Renal pelvis (tissue), 4 donors: ENCODE results near the gene XPNPEP1. TPM values are rescaled to one million over a fixed set of nuclear protein-coding genes. Genes with fewer than 3 reads are reported as not detected.

Experiments
- DNase-seq: peaks from one replicate; pipeline ENCODE4 v3.0.0-alpha.2; 2013
- polyA plus RNA-seq, 3 donors: library from polyadenylated mRNA; unstranded; fragments of 120-200 nt; gene quantifications; one replicate each; pipeline ENCODE4 v1.2.1, GENCODE V29; 2013; ENCODE audit not compliant: insufficient read length in 3 of 3

Gene XPNPEP1
- polyA plus RNA-seq, 3 donors: 83.5 to 90.2 (median 87.5) TPM

GRCh38 chr10:109957092-109957797 lies 33.9 kb upstream of the XPNPEP1 start:
- DNase-seq: no peak

DNA sequence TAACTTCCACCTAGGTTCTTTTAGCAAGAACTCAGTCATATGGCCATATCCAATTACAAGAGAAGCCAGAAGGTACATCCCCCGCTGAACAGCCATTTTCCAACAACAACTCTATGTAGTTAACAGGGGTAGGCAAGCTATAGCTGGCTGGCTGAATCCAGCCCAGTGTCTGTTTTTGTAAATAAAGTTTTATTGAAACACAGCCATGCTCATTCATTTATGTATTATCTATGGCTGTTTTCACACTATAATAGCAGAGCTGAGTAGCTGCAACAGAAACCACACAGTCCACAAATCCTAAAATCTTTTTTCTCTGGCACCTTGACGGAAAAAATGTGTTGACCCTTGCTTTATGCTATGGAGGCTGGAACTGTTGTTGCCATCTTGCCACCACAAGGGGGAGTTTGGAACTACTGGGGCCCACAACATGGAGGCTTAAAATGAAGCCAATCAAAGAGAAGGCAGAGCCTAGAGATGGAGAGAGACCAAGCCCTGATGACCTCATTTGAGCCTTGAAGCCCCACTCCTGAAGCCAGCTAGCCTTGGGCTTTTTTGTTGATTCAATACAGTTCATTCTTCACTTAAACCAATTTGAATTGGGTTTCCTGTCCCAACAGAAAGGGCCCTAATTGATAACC lies 33.3 kb upstream of the XPNPEP1 start:
- no peak for DNase-seq

DNA sequence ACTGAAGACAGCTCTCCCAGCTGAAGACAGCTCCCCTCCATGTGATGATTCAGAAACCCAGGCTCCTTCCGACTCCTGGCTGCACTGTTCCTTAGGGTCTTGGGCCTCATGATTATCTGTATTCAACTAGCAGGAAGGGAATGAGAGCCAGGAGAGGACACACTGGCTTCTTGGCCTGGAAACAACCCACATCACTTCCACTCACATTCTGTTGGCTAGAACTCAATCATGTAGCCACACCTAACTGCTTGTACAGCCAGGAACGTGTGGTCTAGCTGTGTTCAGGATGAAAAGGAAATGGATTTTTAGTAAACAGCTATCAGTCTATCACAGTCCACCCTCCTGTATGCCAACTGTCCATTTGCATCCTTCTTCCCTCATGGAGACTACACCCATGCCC lies 30.5 kb upstream of the XPNPEP1 start:
- DNase-seq: no peak

DNA sequence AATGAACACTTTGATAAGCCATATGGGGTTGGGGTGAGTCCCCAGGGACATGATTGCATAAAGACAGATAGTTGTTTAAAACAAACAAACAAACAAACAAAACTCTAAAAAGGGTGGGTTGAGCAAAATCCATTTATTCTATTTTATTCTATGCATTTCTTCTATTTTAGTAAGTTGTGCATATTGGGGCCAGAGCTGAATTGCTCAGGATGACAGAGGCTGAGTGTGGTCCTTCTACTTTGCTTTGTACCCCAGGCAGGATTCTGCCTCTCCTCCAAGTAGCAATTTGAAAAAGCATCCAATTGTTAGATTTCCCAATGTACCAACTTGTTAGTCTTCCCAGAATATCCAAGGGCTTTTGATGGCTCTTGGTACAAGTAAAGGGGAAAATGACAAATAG lies 29.2 kb upstream of the XPNPEP1 start:
- DNase-seq: no peak

DNA sequence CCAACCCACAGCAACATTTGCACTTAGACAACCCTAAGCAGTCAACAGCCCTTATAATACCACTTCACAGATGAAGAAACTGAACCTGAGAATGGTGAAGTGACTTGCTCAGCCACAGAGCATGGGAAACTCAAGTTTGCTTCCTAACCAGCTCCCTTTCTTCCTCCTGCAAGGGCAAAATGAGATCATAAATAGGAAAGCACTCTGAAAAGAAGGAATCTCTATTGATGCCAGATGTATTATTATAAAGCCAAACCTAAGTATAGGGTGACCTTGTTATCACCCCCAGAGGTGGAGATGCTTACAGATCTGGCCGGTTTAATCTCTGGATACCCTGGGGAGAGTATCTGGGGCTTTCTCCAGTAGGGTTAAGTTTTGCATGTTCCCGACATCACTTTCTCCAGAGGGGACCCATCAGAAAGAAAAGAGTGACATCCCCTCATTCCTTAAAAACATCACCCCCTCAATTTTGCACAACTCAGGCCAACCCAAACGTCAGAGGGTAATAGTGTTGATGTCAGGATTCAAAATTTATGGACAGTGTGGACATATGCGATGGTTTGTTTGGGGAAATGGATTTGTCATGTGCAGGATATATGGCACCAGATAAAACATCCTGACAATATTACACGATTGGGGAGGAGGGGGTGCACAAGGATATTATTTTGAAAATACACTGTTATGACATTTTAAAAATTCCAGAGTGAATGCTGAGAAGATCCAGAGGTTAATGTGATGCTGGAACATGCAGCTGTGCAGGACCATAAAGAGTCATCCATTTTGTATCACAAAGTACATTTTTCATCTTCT lies 24.0 kb upstream of the XPNPEP1 start:
- no peak for DNase-seq

- DNase-seq: no peak
Measured at GRCh38 chr10:109946680-109947079, 23.4 kb upstream of the XPNPEP1 start.

DNA sequence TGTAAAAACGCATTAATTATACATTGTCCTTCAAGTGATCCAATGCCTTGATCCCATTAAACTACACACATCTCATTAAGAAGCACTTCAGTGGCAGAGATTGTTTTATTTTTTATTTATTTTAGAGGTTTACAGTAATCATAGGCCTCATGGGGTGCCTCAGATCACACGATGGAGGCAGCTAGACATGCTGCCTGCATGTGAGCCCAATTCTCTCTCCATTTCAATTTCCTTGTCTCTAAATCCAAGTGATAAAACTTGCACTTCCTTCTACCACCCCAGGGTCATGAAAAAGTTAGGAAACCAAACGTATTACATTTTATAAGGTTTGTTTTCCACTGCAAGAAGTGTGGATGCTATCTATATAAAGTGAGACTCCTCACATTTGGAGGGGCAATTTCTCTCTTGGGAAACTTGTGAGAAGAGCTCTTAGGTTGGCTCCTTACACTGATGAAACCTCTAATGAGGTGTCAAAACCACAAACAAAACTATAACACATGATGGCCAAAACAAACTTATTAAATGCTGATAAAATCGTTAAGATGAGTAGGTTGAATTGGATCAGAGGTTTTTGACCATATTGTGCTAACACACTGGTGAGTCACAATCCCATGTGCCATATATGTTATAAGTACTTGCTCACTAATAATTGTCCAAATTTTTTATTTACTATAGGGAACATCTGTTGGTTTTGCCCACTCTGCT lies 22.3 kb upstream of the XPNPEP1 start:
- DNase-seq: no peak

DNA sequence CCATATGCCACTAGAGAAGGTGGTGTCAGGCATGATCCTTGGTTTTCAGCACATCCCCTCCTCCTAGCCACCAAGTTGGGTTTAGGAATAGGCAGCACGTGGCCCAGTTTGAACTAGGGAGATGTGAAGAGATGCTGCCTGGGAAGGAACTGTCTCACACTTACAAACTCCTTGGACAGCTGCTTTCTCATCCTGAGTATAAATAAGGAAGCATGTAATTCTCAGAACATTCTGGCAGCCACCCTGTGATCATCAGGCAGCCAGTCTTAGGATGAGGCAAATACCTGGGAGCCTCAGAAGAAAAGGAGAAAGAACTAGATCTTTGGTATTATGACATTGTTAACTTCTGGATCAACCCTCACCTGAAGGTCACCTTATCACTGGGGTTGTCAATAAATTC lies 21.3 kb upstream of the XPNPEP1 start:
- DNase-seq: no peak

GRCh38 chr10:109941236-109941862 lies 18.0 kb upstream of the XPNPEP1 start:
- no peak for DNase-seq

DNA sequence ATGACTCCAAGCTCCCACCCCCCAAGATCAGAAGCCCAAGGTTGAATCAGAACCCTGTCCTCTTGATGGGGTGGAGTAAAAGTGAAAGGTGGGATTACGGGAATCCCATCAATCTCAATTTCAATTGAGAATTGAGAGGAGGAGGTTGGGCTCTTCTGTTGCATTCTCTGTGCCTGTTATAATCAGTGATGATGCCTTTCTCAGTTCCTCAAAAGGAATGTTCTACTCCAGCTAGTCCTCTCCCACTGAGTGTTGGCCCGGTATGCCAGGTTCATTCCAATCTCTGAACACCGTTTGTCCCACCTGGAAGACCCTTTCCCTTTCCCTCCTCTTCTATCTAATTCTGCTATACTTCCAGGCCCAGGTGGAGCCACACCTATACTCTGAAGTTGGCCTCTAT lies 17.2 kb upstream of the XPNPEP1 start:
- no peak for DNase-seq

- DNase-seq: no peak
Measured at GRCh38 chr10:109940117-109940516, 16.8 kb upstream of the XPNPEP1 start.

- no peak for DNase-seq
Measured at GRCh38 chr10:109939315-109939961, 16.1 kb upstream of the XPNPEP1 start.

DNA sequence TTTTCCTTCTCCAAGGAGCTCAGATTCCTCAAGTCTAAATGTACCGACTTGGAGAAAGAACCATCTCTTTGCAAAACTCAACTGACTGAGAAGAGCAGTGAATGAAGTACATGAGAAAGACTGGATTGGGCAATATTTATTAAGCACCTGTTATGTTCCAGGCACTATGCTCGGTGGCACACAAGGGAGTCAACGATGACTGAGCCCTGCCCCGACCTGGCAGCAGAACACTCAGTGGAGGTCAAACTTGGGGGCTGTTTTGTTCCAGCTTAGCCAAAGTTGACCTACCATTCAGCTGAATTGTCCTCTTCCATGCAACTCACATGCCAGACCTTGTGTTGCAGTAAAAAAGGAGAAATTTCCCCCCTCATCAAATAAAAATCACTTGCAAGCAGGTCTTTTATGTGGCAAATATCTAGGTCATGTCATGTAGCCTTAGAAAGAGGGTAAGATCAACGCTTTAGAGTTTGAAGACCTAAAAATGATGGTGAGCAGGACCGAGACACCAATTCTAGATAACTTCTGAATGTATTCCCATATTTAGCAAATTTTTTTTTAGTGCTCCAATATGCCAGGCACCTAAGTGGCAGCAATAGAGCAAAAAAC lies 14.3 kb upstream of the XPNPEP1 start:
- DNase-seq: no peak

GRCh38 chr10:109934958-109935793 lies 11.9 kb upstream of the XPNPEP1 start:
- DNase-seq: peak; percentile 60

DNA sequence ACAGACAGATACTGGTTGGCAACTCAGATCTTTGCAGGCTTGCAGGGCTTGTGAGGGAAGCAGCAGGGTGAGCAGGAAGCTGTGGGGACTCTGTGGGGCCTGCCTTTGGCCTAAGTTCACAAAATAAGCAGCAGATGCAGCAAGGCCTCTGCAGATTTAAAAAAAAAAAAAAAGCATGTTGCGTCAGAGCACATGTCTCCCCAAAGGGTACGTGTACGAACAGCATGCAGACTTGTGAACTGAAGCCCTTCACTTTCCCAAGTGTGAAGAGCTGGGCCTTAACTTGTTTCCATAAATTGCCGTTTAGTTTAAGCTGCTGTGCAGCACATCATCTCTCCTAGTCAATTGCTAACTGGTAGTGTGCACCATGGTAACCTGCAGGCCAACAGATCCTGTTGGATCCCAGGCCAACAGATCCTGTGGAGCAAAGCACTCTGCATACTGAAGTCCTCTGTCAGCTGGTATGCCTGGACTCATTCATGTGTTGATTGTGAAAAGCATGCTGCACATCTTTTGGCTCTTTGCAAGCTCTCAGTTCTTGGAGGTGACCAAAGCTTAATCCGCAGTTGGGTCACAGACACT lies 10.8 kb upstream of the XPNPEP1 start:
- no peak for DNase-seq

DNA sequence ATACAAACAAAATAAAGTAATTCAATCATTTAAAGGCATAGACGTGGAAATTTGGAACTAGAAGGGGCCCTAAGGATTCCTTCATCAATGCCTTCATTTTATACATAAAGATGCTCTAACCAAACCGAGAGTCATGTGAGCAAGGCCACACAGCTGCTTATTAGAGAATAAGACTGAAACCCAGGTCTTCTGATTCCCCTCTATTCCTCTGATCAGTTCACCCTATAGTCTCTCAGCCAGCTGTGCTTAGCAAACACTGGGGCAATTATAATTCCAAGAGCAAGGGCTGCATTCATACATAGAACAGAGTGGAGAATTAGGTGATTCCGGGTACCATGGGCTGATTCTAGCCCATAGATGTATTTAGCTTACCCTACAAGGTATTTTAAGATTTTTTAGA lies 9.7 kb upstream of the XPNPEP1 start:
- DNase-seq: no peak

- no peak for DNase-seq
Measured at GRCh38 chr10:109932391-109932790, 9.1 kb upstream of the XPNPEP1 start.

GRCh38 chr10:109931163-109931562 lies 7.9 kb upstream of the XPNPEP1 start:
- no peak for DNase-seq

DNA sequence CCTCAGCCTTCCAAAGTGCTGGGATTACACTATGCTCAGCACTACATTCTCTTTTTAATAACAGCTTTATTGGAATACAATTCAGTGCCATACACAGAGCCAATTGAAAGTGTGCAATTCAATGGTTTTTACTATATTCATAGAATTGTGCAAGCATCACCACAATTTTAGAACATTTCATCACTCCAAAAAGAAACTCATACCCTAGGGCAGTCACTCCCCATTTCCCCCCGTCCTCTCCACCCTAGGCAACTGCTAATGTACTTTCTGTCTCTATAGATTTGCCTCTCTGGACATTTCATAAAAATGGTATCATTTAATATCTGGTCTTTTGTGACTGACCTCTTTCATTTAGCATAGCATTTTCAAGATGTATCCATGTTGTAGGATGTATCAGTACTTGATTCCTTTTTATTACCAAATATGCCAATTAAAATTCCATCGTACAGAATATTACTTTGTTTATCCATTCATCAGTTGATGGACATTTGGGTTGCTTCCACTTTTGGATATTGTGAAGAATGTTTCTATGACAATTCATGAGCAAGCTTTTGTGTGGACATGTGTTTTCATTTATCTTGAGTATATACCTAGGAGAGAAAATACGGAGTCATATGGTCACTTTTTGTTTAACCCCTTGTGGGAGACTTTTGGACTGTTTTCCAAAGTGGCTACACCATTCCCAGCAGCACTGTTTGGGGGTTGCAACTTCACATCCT lies 6.3 kb upstream of the XPNPEP1 start:
- DNase-seq: no peak
